HG03060 (cell line): ENCODE data around the gene PSTPIP1.

Experiments
- ATAC-seq: cut with Tn5 transposase; IDR thresholded peaks from one replicate; pipeline ENCODE4 v1.9.1; 2021; ENCODE audit warnings: low read depth, moderate number of reproducible peaks; ENCODE audit not compliant: unreplicated experiment

The PSTPIP1 gene

DNA sequence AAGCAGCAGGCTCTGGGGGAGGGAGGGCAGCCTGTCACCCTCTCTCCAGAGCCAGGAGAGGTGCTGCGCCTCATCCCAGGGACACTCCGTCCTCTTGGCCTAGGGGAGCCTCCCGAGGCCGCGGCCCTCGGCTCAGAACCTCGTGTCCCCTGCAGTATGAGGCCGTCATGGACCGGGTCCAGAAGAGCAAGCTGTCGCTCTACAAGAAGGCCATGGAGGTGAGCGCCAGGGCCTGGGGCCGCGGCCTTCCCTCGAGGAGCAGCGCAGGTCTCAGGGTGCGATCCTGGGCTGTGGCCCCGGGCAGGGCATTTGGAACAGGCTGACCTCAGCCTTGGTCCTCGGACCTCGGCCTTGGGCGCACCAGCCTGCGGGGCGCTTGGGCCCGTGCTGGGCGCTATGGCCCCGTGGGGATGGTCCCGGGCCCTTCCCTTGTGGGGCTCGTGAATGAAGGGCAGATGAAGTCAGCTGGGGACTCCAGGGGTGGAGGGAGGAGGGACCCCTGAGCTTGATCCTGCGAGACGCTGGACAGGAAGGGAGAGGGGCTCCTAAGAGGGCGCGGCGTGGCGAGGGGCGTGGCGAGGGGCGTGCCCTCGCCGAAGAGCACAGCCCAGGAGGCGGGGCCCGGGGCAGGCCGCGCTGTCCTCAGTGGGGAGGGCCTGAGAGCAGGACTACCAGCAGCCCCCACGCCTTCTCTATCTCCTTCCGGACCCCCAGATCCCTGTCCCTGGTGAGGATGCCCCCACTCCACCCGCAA is 32.9 kb downstream of the PSTPIP1 start:
- ATAC-seq = no peak

- no peak for ATAC-seq
Observed at GRCh38 chr15:77028451-77029165, 33.7 kb downstream of the PSTPIP1 start.

DNA sequence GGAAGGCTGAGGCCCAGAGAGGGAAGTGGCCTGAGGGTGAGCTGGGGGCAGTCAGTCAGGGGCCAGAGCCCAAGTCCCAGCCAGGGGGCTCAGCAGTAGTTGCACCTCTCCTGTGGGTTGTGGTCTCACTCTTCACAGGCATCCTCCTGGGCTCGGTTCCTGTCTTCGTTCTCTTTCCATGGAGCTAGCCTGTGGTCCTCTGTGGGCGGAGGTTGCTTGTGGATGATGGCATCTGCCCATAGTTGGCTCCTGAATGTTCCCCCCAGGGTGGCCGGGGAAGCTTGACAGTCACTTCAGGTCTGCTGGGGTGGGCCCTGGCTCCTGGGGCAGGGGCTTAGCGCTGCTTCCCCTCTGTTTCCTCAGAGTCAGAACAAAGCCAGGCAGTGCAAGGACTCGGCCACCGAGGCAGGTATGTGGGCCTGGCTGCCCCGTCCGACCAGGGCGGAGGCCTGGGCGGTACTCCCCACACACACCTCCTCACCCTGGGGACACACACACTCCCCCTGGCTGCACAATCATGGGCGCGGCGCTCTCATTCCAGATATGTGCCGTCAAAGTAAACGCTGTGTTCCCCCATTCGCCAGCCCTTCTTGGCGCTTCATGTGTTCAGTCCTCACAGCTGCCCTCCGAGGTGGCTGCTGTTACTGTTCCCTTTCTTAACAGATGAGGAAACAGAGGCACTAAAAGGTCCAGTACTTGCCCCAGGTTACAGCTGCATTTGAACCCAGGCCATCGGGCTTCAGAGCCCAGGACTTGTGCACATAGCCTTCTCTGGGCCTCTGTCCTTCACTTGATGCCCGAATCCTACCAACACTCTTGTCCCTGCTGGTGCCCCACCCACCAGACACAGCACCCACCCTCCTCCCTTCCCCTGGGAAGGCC is 34.5 kb downstream of the PSTPIP1 start:
- no peak for ATAC-seq

DNA sequence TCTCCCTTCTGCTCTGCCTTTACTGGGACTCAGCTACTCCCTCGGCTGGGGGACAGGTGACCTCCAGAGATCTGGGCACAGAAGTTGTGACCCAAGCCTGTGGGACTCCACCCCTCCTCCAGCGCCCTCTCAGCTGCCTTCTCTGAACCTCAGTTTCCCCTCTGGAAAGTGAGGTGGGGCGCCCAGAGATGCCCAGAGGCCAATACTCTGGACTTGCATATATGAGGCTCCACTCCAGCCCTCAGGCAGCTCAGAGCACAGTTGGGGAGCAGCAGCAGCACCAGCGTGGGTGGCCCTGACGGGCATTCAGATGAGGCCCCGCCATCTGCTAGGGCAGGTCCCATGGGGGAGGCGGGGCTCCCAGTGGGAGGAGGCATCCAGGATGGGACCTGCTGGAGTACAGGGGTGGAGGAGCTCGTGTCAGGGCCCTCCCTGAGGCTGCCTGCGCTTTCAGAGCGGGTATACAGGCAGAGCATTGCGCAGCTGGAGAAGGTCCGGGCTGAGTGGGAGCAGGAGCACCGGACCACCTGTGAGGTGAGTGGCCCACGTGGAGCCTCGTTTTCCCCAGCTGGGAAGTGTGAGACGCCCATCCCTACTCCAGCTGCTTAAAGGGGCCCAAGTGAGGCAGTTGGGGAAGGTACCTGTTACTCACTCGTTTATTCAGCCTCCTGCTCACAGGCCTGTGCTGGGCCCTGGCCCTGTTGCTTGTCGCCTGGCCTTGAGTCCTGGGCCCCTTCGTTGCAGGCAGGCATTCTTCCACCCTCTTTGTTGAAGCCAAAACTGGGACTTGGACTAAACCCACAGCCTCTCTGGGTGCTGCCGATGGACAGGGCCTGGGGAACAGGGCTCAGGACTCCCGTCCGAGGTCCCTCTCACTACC is 35.4 kb downstream of the PSTPIP1 start:
- ATAC-seq = no peak

DNA sequence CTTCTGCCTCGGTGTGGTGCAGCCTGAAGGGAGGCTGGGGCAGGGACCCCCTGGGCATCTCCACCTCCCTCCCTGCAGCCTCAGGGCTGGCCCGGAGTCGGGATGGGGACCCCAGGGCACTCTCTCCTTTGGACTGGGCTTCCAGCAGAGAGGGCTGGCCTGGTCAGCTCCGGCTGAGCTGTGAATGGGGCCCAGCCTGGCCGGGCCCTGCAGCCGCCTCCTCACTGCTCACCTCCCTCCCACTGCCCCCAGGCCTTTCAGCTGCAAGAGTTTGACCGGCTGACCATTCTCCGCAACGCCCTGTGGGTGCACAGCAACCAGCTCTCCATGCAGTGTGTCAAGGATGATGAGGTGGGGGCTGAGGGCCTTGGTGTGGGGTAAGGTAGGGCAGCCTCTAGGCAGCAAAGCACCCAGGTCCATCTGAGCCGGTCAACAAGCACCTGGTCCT is 36.0 kb downstream of the PSTPIP1 start:
- no peak for ATAC-seq

- ATAC-seq = no peak
Observed at GRCh38 chr15:77031376-77032050, 36.6 kb downstream of the PSTPIP1 start.

GRCh38 chr15:77032052-77032646 is 37.2 kb downstream of the PSTPIP1 start:
- ATAC-seq = no peak

GRCh38 chr15:77032647-77033416 is 37.9 kb downstream of the PSTPIP1 start:
- ATAC-seq = no peak

GRCh38 chr15:77033417-77033728 is 38.4 kb downstream of the PSTPIP1 start:
- no peak for ATAC-seq

GRCh38 chr15:77033729-77034671 is 39.1 kb downstream of the PSTPIP1 start:
- ATAC-seq = no peak

DNA sequence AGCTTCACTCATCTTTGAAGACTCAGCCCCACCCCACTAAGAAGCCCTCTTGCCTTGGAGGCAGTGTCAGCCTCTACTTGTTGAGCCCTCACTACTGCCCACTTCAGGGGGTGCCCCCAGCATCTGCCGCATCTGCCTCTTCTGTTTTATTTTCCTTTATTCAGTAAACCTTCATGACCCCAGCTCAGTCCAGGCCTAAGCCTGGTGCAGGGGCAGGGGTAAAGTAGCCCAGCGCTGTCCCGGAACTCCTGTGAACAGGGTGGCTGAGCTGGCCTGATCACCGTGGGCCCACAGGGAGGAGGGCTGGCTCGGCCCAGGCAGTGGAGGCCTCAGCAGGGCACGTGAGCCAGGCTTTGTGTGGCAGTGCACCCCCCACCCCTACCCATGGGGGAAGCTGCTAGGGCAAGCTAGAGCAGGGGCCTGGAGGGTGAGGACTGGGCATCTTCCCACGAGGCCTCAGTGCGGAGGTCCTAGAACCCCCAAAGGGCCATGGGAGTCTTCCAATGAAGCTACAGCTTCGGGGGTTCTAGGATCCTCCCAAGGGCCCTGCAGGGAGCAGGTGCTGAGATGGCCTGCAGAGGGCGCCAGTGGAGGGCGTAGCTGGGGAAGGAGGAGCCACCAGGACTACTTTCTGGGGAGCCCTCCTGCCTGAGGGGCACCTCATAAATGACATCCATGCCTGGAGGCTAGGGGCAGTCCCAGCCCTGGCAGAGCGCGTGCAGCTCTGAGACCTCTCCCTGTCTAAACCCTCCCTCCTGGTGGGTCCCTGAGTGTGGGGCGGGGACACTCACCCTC is 40.0 kb downstream of the PSTPIP1 start:
- no peak for ATAC-seq

- no peak for ATAC-seq
Observed at GRCh38 chr15:77035584-77035983, 40.7 kb downstream of the PSTPIP1 start.

- ATAC-seq = no peak
Observed at GRCh38 chr15:77035999-77036471, 41.1 kb downstream of the PSTPIP1 start.

- no peak for ATAC-seq
Observed at GRCh38 chr15:77036537-77037387, 41.8 kb downstream of the PSTPIP1 start.

GRCh38 chr15:77037388-77038209 is 42.7 kb downstream of the PSTPIP1 start:
- ATAC-seq = no peak
